ENCODE data around the gene FIS1.

FIS1 gene

DNA sequence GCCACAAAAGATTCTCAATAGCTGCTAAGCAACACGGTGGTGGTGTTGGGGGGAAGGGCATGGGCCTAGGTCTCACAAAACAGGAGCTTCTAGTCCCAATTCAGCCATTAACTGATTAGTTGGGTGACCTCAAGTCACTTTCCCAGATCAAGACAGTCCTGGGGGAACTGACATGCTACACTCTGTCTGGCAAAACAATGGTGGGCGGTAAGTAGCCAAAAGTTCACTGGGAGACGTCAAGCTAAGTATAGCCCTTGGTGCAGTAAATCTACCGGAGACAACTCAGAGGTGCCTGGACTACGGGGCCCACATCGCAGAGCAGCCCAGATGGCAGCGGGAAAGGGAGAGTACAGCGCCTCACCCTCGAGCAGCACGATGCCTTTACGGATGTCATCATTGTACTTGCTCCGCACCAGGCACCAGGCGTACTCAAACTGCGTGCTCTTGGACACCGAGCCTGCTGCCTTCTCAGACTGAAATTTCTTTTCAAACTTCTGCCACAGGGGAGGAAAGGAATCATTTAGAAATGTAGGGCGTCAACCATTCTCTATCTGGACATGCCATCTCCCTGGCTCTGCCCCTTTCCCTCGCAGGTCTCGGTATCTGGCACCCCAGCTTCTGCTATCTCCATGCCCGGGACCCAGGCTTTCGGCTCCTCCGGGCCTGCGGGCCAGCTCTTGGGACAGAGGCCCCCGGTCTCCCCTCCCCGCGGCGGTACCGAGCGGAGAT lies 1.1 kb downstream of the FIS1 start:
- ChIA-PET CTCF (interaction anchor here (0.9 to 5.1 kb wide), 30 partner anchors 8 to 354 kb away, joined by 3 to 95 read pairs (median 6); partner anchors contain the start of genes ACHE, PLOD3, TRIM56 and UFSP1), POLR2A (interaction anchor here (0.9 to 2.2 kb wide), 8 partner anchors 9 to 354 kb away, joined by 3 to 14 read pairs (median 4); partner anchors contain the start of genes PLOD3, SERPINE1, UFSP1 and ZNHIT1)
- DNase-seq (ENCODE audit: low read depth, low spot score), result no peak
- H3K4me3 ChIP-seq (ENCODE audit: low read depth, low read length), result peak overlapping the region; percentile 94
- TF ChIP-seq CTCF (IDR thresholded peaks at IDR 0.05; ENCODE audit: insufficient read depth, low read length, missing control alignments), result no peak

GRCh38 chr7:101241443-101242349 lies 3.2 kb downstream of the FIS1 start:
- ChIA-PET POLR2A (no interaction called here), CTCF (interaction anchor here (0.7 to 5.1 kb wide), 5 partner anchors 25 to 97 kb away, joined by 3 to 86 read pairs (median 4); partner anchors contain the start of genes PLOD3 and ZNHIT1)
- H3K4me3 ChIP-seq (ENCODE audit: low read depth, low read length), result no peak overlapping the region
- DNase-seq (ENCODE audit: low read depth, low spot score), result no peak
- no peak for TF ChIP-seq CTCF (IDR thresholded peaks at IDR 0.05; ENCODE audit: insufficient read depth, low read length, missing control alignments)

- no peak for TF ChIP-seq CTCF (IDR thresholded peaks at IDR 0.05; ENCODE audit: insufficient read depth, low read length, missing control alignments)
- DNase-seq (ENCODE audit: low read depth, low spot score), result no peak
- H3K4me3 ChIP-seq (ENCODE audit: low read depth, low read length), result no peak overlapping the region
- CTCF ChIA-PET, result interaction anchor here (0.7 to 5.1 kb wide), 3 partner anchors 24 to 97 kb away, joined by 3 to 86 read pairs (median 9); partner anchors contain the start of genes PLOD3 and ZNHIT1
- POLR2A ChIA-PET, result no interaction called here
Measured at GRCh38 chr7:101241015-101241363, 3.9 kb downstream of the FIS1 start.

- ChIA-PET POLR2A (no interaction called here), CTCF (interaction anchor here (1.3 to 5.1 kb wide), 2 partner anchors 23 to 96 kb away, joined by 9 to 86 read pairs; partner anchors contain the start of genes PLOD3 and ZNHIT1)
- no peak overlapping the region for H3K4me3 ChIP-seq (ENCODE audit: low read depth, low read length)
- DNase-seq (ENCODE audit: low read depth, low spot score), result no peak
- TF ChIP-seq CTCF (IDR thresholded peaks at IDR 0.05; ENCODE audit: insufficient read depth, low read length, missing control alignments), result no peak
Measured at GRCh38 chr7:101240226-101241014, 4.5 kb downstream of the FIS1 start.

GRCh38 chr7:101239951-101240220 lies 5.0 kb downstream of the FIS1 start:
- no peak for DNase-seq (ENCODE audit: low read depth, low spot score)
- ChIA-PET POLR2A (no interaction called here), CTCF (no interaction called here)
- no peak for TF ChIP-seq CTCF (IDR thresholded peaks at IDR 0.05; ENCODE audit: insufficient read depth, low read length, missing control alignments)
- no peak overlapping the region for H3K4me3 ChIP-seq (ENCODE audit: low read depth, low read length)

All from AG04449 (cell line).